Germinal center (tissue), 1 donor: Measurements from ENCODE around the gene RAMP1.

Experiments
- DNase-seq: peaks from one replicate; pipeline ENCODE4 v3.0.0; 2012; ENCODE audit warnings: mixed read lengths, low spot score

Gene RAMP1

DNA sequence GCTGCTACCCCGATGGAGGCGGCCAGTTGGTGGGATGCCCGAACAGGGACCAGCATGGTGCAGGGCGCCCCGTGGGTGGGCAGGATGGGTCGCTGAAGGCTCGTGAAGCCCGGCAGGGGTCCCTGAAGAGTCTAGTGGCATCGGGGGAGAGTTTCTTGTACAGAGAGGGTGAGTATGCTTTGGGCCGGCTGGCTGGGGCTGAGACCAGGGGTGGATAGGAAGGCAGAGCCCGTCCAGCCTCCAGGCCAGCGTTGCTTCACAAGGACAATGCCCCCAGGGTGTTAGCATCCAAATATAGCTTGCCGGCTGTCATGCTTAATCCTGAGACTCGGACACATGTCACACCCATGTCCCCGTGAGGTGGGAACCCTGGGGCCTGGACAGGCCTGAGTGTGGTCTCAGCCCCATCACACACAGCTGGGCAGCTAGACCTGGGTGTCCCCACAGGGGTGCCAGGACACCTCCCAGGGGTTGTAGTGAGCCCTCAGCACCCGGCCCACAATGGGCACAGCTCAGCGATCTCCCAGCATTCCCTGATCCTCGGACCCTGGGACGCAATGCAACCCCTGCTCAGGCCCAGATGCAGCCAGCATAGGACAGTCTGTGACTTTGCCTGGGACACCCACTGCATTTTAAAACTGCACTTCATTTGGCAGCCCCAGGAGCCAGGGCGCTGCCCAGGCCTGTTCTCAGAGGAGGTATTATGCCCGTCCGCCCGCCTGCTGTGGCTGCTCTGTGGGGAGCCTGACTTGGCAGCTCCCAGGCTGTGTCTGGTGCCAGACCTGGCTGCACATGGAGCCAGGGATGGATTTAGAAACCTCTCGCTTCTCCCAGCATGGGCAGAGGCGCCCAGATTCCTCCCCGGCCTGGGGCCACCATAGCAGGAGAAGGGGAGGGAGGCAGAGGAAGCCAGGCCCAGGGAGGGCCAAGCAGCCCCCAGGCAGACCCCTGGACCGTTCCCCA is 36.4 kb downstream of the RAMP1 start:
- DNase-seq: no peak

- no peak for DNase-seq
Observed at GRCh38 chr2:237896507-237896892, 37.1 kb downstream of the RAMP1 start.

DNA sequence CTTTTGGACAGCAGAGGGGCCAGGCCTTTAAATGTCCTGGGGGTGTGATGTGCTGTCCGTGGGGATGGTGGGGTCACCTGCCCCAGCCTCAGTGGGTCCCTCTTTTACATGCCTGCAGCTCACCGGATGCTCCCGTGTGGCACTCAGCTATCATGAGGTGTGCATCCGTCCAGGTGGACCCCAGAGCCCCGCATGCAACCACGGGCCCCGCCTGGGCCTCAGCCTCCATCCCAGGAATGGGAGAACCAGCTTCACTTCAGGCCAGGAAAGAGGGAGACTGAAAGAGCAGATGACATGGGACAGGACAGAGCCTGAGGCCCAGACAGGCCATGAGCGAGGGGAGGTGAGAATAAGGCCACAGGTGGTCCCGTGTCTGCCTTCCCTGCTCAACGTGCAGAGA is 37.5 kb downstream of the RAMP1 start:
- no peak for DNase-seq

- DNase-seq: no peak
Observed at GRCh38 chr2:237898057-237898414, 38.6 kb downstream of the RAMP1 start.

DNA sequence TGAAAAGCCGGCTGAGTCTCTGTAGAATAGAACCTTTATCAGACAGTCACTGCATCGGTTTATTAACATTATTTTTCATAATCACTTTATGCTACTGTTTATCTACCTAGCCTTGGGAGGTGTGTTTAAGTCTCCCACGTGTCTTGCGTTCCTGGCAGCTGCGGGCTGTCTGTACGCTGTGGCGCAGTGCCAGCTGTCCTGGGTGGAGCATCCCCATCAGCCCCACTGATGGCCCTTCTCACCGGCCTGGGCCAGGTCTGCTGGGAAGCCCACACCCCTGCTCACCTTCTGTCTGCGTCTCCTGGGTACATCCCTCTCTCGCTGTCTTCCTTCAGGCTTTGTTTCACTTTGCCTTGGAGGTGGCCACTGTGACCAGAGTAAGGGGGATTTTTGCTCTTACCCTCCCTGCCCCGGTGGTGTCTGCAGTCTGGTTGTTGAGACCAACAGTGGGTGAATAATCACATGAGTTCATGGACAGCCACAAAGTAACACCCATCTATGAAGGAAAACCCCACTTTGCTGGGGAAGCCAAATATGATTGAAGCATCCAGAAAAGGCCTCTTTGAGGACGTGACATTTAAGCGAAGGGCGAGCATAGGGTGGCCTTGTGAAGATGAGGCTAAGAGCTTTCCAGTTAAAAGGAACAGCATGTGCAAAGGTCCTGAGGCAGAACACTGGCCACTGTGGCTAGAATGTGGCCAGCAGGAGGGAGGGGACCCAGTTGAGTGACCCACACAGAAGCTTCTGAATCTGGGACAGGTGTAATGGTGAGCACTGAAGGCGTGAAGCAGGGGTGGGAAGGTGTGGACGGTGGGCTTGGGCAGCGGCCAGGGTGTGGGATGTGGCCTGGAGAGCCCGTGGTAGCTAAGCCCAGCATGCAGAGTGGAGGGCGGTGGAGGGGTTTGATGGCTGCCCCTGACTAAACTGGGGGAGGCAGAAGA is 41.7 kb downstream of the RAMP1 start:
- no peak for DNase-seq

DNA sequence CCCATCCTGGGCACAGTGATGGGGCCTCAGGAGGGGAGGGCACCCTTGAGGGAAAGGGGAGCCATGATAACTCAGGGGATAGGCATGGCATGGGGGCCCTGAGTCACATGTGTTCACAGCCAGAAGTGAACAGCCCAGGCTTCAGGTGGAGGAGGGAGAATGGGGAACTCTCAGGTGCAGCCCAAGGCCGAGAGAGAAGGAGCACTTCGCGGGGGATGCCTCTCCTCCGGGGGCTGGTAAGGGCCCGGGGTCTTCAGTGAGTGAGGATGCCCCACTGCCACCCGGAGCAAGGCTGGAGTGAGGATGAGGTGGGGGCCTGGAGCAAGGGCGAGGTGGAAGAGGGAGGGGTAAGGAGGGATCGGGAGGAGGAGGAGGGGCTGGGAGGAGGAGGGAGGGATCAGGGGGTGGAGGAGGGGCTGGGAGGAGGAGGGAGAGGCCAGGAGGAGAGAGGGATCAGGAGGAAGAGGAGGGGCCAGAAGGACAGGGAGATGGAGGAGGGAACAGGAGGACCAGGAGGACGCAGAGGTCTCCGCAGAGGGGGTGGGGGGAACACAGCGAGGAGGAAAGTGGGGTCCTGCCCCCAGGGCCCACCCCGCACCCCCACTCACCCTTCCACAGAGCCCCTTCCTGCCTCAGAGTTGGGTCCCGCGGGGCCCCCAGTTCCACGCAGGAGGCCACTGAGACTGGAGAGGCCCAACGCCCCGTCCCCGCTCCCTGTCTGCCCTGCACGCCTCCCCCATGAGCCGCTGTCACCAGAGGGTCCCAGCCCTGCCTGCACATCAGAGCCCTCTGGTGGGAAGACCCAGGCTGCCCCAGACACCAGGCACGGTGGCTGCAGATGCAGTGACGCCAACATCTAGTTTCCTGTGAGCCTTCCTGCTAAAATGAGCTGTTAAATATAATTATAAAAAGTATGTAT is 42.8 kb downstream of the RAMP1 start:
- no peak for DNase-seq

DNA sequence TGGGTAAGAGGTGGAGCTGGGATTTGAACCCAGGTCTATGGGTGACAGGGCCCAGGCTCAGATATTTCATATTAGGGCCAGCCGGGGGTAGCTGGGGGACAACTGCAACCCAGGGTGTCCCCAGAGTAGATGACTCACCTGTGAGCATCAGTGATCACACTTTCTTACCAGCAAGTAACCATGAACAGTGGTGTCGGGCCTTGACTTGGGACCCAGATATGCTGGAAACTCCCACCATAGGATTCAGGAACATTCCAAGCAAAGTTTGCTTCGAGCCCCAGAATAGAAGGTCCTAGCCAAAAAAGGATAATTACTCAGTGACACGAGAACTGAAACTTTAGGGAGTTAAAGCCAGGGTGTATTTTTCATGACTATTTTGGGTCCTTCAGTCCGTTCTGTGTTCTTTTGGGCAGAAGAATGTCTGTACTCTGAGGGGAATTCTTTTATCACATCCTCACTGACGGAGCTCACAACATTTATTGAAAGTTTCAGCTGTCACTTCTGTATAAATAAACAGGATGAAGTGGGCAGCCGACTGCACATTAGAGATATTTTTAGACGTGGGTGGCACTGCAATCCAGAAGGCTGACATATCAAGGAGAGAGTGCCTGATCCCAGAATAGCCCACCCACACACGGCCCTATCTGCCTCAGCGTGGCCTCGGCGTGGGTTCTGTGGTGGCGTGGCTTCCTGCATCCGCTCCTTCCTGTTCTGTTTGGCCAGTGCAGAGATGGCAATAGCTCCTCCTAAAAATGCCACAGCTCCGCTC is 45.6 kb downstream of the RAMP1 start:
- no peak for DNase-seq

GRCh38 chr2:237907144-237907543 is 47.7 kb downstream of the RAMP1 start:
- DNase-seq: no peak

GRCh38 chr2:237909075-237909695 is 49.8 kb downstream of the RAMP1 start:
- DNase-seq: no peak

GRCh38 chr2:237909801-237910475 is 50.5 kb downstream of the RAMP1 start:
- no peak for DNase-seq

DNA sequence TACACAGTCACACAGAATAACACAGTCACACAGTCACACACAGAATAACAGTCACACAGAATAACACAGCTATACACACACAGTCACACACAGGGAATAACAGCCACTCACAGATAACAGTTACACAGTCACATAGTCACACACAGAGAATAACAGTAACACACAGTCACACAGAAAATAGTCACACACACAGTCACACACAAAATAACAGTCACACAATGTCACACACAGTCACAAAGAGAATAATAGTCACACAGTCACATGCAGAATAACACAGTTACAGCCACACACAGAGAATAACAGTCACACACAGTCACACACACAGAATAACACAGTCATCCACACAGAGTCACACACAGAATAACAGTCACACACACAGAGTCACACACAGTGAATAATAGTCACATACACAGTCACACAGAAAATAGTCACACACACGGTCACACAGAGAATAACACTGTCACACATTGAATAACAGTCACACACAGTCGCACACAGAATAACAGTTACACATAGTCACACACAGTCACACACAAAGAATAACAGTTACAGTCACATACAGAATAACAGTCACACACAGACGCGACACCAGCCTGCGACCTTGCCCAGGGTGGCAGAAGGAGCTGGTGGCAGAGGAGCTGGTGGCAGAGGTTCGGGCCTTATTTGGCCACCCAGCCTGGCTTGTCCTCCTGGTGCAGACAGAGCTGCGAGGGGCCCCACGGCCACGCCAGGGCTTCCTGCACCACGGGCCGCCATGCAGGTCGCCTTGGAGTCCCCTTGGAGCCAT is 51.3 kb downstream of the RAMP1 start:
- no peak for DNase-seq

DNA sequence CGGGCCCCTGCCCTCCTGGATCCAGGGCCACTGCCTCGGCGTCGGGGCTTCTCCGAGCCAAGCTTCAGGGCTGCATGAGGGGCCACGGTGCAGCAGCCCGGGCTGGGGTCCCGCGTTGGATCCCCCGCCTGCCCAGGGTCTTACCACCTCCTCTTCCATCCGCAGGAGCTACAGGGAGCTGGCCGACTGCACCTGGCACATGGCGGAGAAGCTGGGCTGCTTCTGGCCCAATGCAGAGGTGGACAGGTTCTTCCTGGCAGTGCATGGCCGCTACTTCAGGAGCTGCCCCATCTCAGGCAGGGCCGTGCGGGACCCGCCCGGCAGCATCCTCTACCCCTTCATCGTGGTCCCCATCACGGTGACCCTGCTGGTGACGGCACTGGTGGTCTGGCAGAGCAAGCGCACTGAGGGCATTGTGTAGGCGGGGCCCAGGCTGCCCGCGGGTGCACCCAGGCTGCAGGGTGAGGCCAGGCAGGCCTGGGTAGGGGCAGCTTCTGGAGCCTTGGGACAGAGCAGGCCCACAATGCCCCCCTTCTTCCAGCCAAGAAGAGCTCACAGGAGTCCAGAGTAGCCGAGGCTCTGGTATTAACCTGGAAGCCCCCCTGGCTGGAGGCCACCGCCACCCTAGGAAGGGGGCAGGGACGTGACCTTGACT is 52.1 kb downstream of the RAMP1 start:
- DNase-seq: no peak

GRCh38 chr2:237912271-237913192 is 53.1 kb downstream of the RAMP1 start:
- DNase-seq: no peak

GRCh38 chr2:237913193-237913917 is 53.9 kb downstream of the RAMP1 start:
- no peak for DNase-seq

GRCh38 chr2:237915576-237915975 is 56.2 kb downstream of the RAMP1 start:
- no peak for DNase-seq

DNA sequence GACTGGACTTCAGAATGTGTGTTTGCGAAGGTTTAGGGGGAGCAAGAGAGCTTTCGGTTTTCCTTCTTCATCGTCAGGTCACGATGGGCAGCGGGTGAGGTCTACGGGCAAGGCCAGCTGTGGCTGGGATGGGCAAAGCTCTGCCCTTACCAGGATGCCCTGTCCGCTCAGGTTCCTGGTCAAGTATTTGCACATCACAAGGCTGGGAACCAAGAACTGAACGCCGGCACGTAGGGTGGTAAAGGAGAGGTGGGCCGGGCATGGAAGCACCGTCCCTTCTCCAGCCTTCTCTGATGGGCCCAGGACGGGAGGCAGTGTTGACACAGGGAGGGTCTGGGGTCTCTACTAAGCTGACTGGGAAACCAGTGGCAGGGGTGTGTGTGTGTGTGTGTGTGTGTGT is 56.9 kb downstream of the RAMP1 start:
- DNase-seq: no peak
